ENCODE results near the gene SUSD6.

SUSD6 gene

DNA sequence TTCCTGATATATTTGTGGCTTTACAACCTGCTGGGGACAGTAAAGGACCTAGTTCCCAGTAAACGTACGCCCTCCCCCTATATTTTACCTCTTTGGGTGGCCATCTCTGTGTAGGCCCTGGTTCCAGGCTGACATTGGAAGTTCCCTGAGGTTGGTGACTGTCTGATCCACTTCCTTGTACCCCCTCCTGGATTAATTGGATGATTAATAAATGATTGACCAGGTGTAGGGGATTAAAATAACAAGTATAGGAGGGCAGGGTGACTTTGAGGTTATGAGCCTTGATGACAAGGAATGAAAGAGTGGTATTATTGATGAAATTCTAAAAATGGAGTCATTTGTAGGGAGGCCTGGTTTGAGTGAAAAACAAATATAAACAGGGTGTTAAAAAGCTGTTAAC is 9.6 kb downstream of the SUSD6 start:
- TF ChIP-seq ZFX (IDR thresholded peaks at IDR 0.05), result no peak
- TF ChIP-seq, protein P1, sequence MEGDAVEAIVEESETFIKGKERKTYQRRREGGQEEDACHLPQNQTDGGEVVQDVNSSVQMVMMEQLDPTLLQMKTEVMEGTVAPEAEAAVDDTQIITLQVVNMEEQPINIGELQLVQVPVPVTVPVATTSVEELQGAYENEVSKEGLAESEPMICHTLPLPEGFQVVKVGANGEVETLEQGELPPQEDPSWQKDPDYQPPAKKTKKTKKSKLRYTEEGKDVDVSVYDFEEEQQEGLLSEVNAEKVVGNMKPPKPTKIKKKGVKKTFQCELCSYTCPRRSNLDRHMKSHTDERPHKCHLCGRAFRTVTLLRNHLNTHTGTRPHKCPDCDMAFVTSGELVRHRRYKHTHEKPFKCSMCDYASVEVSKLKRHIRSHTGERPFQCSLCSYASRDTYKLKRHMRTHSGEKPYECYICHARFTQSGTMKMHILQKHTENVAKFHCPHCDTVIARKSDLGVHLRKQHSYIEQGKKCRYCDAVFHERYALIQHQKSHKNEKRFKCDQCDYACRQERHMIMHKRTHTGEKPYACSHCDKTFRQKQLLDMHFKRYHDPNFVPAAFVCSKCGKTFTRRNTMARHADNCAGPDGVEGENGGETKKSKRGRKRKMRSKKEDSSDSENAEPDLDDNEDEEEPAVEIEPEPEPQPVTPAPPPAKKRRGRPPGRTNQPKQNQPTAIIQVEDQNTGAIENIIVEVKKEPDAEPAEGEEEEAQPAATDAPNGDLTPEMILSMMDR (conservative IDR thresholded peaks at IDR 0.05), result no peak
- H3K27ac ChIP-seq, result no peak overlapping the region

DNA sequence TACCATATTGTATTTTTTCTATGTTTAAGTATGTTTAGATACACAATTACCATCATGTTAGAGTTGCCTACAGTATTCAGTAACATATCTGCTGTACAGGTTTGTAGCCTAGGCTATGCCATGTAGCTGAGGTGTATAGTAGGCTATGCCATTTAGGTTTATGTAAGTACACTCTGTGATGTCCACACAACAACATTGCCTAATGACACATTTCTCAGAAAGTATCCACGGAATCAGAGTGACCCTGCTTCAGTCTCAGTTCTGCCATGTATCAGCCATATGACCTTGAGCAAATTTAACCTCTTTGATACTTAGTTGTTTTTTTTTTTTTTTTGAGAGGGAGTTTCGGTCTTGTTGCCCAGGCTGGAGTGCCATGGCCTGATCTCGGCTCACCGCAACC is 12.7 kb downstream of the SUSD6 start:
- TF ChIP-seq ZFX (IDR thresholded peaks at IDR 0.05), result no peak
- TF ChIP-seq, protein P1 (conservative IDR thresholded peaks at IDR 0.05), result no peak
- no peak overlapping the region for H3K27ac ChIP-seq

DNA sequence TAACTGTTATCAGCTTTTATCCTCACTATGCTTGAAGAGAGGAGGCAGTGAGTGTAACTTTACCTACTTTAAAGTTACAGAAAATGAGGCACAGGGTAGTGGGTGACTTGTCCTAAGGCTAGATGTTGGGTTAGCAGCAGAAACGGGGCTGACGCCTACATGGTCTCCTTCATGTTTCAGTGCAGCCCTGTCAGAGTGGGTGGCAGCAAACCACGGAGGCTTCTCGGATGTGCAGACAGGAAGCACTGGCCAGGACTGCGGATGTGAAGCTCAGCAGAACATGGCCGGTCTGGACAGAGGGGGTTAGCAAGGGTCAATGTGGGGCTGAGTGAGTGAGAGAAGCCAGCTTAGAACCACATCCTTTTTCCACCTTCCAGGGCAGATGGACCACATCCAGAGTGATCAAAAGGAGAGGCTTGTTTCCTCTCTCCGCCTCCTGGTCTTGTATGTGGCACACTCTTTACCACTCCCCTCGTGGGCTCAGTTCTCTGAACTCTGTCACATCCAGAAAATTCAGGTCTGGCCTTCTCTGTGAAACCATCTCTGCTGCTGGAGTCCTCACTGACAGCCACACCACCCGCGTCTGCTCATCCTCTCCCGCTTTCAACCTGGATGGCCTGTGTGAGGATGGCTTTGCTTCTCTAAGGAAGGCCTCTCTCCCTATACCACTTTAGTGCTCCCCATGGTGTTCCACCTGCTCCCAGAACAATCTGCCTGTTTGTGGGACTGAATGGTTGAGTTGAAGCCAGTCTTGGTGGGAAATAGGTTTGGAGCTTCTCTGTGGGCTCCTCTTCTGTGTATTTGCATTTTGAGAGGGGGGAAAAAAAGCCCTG is 14.1 kb downstream of the SUSD6 start:
- no peak overlapping the region for H3K27ac ChIP-seq
- TF ChIP-seq, protein P1 (conservative IDR thresholded peaks at IDR 0.05), result no peak
- no peak for TF ChIP-seq ZFX (IDR thresholded peaks at IDR 0.05)

DNA sequence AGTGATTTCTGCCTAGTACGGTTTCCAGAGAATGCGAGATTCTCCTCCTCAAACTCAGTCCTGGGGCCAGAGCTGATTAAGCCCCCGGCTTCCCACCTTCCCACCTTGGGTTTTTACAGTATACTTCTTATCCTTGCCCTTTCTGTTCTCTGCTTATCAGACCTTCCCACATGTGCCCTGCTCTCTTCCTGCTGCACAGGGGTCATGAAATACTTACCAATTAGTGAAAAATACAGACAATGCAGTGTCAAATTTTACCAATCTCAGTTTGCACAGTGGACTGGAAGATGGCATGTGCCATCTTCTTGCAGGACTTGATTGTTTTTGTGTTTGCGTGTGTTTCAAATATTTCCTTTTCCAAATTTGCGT is 14.7 kb downstream of the SUSD6 start:
- no peak overlapping the region for H3K27ac ChIP-seq
- TF ChIP-seq ZFX (IDR thresholded peaks at IDR 0.05), result no peak
- TF ChIP-seq, protein P1 (conservative IDR thresholded peaks at IDR 0.05), result no peak

DNA sequence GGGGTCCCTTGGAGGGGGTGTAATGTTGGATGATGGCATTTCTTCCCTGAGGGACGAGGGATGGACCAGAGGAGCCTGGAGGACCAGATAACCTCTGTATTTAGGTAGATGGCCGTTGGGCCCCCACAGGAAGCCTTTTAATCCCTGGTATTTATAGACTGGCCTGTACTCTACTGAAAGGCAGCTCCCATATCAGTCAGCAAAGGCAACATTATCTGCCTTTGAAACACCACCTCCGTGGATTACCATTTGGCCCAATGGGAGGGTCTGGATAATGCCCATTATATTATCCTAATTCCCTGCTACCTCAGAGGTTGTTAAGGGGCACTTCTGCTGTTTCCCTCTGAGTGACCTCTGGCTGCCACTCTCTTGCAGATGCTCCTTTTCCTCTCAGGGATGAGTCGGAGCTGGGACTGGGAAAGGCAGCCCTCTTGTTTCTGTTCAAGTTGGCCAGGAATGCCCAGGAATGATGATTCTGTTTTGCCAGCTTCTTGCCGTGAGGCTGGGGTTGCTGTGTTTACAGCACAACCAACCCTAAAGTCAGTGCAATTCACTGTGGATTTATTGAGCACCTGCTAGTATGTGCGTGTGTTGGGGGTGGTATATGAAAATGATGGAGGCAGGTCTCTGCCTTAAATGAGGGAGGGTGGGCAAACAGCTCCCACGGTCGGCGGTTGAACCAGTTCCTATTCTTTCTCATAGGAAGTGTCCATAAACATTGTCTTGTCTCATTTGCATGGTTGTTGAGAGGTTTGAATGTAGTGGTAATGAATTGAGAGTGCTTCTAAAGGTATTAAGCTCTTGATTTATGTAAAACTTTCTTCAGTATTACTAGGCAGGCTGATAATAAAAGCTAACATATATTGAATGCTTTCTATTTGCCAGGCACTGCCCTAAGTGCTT is 18.1 kb downstream of the SUSD6 start:
- TF ChIP-seq, protein P1 (conservative IDR thresholded peaks at IDR 0.05), result no peak
- TF ChIP-seq ZFX (IDR thresholded peaks at IDR 0.05), result no peak
- no peak overlapping the region for H3K27ac ChIP-seq

DNA sequence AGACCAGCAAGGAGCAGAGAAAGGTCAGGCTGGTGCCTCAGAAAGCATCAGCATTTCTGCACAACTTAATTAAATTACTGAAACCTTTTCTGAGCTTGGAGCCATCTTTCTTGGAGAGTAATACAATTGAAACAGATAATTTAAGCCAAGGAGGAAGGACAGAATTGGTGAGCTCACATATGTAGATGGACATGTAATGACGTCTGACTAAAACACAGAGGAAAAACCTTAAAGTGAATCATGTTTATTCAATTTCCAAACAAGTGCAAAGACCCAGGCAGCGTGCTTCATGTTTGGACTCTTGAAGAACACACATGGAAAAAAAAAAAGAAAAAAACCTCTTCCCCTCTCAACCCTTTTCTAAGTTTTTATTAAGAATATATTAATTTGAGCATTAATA is 19.0 kb downstream of the SUSD6 start:
- no peak for TF ChIP-seq ZFX (IDR thresholded peaks at IDR 0.05)
- TF ChIP-seq, protein P1 (conservative IDR thresholded peaks at IDR 0.05), result no peak
- H3K27ac ChIP-seq, result no peak overlapping the region

DNA sequence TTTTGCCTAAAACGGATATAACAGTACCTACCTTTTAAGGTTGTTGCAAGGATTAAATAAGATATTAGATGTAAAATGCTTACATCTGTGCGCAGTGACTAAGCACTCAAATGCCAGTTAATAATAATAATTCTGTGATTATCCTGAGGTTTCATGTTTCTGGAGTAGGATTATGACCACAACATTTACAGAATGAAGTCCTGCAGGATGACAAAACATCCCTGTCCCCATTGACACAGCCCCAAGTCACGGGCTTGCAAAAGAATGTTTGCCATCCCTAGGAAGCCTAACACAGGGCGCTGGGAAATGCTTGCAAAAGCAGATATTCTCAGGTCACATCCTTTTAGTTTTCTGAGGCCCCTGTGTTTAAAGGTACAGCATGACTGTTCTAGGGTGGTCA is 20.1 kb downstream of the SUSD6 start:
- H3K27ac ChIP-seq, result no peak overlapping the region
- TF ChIP-seq, protein P1 (conservative IDR thresholded peaks at IDR 0.05), result no peak
- no peak for TF ChIP-seq ZFX (IDR thresholded peaks at IDR 0.05)
